Measurements from ENCODE around the gene VWC2L.

The VWC2L gene

GRCh38 chr2:214489702-214490101 is 78.8 kb downstream of the VWC2L start:
- no peak for TF ChIP-seq CTCF (IDR thresholded peaks at IDR 0.05)

- no peak for TF ChIP-seq CTCF (IDR thresholded peaks at IDR 0.05)
These were observed 81.3 kb downstream of the VWC2L start for GRCh38 chr2:214492152-214492551.

GRCh38 chr2:214492608-214493007 is 81.8 kb downstream of the VWC2L start:
- no peak for TF ChIP-seq CTCF (IDR thresholded peaks at IDR 0.05)

- TF ChIP-seq CTCF (IDR thresholded peaks at IDR 0.05) = no peak
These were observed 86.6 kb downstream of the VWC2L start for GRCh38 chr2:214497489-214497888.

GRCh38 chr2:214503568-214503967 is 92.7 kb downstream of the VWC2L start:
- no peak for TF ChIP-seq CTCF (IDR thresholded peaks at IDR 0.05)

- TF ChIP-seq CTCF (IDR thresholded peaks at IDR 0.05) = no peak
These were observed 93.9 kb downstream of the VWC2L start for GRCh38 chr2:214504599-214505376.

- no peak for TF ChIP-seq CTCF (IDR thresholded peaks at IDR 0.05)
These were observed 96.2 kb downstream of the VWC2L start for GRCh38 chr2:214507032-214507431.

GRCh38 chr2:214514704-214515103 is 103.8 kb downstream of the VWC2L start:
- no peak for TF ChIP-seq CTCF (IDR thresholded peaks at IDR 0.05)

All from LNCAP (cell line).